GM23248 (cell line): ENCODE results near the gene DBI. TPM values are rescaled to one million over a fixed set of nuclear protein-coding genes. Genes with fewer than 3 reads are reported as not detected.

Experiments used
- DNase-seq: peaks from one replicate; pipeline ENCODE4 v3.0.0-alpha.2; 2015
- H2AFZ ChIP-seq: fragments of 200-600 bp; sonication (generic); 2 replicates; pipeline ENCODE4 v1.6.1; 2016; ENCODE audit warnings: antibody characterized with exemption
- H3F3A ChIP-seq: fragments of 200-600 bp; sonication (generic); 2 replicates; pipeline ENCODE4 v1.6.1; 2016; ENCODE audit warnings: mild to moderate bottlenecking, antibody characterized with exemption, mixed run types; ENCODE audit not compliant: insufficient read depth
- H3K27ac ChIP-seq: fragments of 200-600 bp; sonication (generic); 2 replicates; pipeline ENCODE4 v1.5.1; 2016; ENCODE audit warnings: mild to moderate bottlenecking
- H3K27me3 ChIP-seq: fragments of 200-600 bp; sonication (generic); replicated peaks from 2 replicates; pipeline ENCODE4 v1.6.1; 2016; ENCODE audit warnings: mild to moderate bottlenecking; ENCODE audit not compliant: insufficient read depth
- H3K36me3 ChIP-seq: fragments of 200-600 bp; sonication (generic); 2 replicates; pipeline ENCODE4 v1.6.1; 2016; ENCODE audit warnings: low read depth, mild to moderate bottlenecking
- H3K4me1 ChIP-seq: fragments of 200-600 bp; sonication (generic); 2 replicates; pipeline ENCODE4 v1.6.1; 2016; ENCODE audit warnings: mild to moderate bottlenecking; ENCODE audit not compliant: insufficient read depth
- H3K4me2 ChIP-seq: fragments of 200-600 bp; sonication (generic); one replicate; pipeline ENCODE4 v1.6.1; 2016; ENCODE audit warnings: mild to moderate bottlenecking; ENCODE audit not compliant: unreplicated experiment
- H3K4me3 ChIP-seq: fragments of 200-600 bp; sonication (generic); 2 replicates; pipeline ENCODE4 v1.5.1; 2016; ENCODE audit warnings: mild to moderate bottlenecking
- H3K79me2 ChIP-seq: fragments of 200-600 bp; sonication (generic); 2 replicates; pipeline ENCODE4 v1.6.1; 2016; ENCODE audit warnings: mild to moderate bottlenecking; ENCODE audit not compliant: insufficient read depth
- H3K9ac ChIP-seq: fragments of 200-600 bp; sonication (generic); 2 replicates; pipeline ENCODE4 v1.6.1; 2016; ENCODE audit warnings: mild to moderate bottlenecking
- H3K9me2 ChIP-seq: fragments of 200-600 bp; sonication (generic); 2 replicates; pipeline ENCODE4 v1.6.1; 2016; ENCODE audit warnings: mixed run types, mild to moderate bottlenecking, moderate library complexity; ENCODE audit not compliant: insufficient read depth
- H3K9me3 ChIP-seq: fragments of 200-600 bp; sonication (generic); one replicate; pipeline ENCODE4 v1.6.1; 2017; ENCODE audit warnings: low read depth
- H4K20me1 ChIP-seq: fragments of 200-600 bp; sonication (generic); 2 replicates; pipeline ENCODE4 v1.6.0; 2016; ENCODE audit not compliant: insufficient read depth
- EZH2 ChIP-seq: fragments of 200-600 bp; sonication (generic); IDR thresholded peaks from 2 replicates; pipeline ENCODE4 v1.6.1; 2018; ENCODE audit warnings: antibody characterized with exemption, mild to moderate bottlenecking; ENCODE audit not compliant: insufficient read depth, poor library complexity, severe bottlenecking
- EZH2phosphoT487 ChIP-seq: fragments of 200-600 bp; sonication (generic); IDR thresholded peaks from 2 replicates; pipeline ENCODE4 v1.6.1; 2018; ENCODE audit warnings: antibody characterized with exemption, moderate library complexity, mild to moderate bottlenecking, low read depth; ENCODE audit not compliant: insufficient read depth
- WGBS, 2 experiments: methylation state at CpG; one replicate each; pipeline ENCODE4 v1.1.6; 2015 to 2017; ENCODE audit warnings: low lambda C conversion rate in 2 of 2, low coverage in 1 of 2; ENCODE audit errors: missing lambda C conversion rate in 2 of 2; 5-methylcytosine and 5-hydroxymethylcytosine counted together
- in situ Hi-C: fragments of 300-500 bp; cut with MboI; formaldehyde crosslinking; loops from 2 replicates; pipeline ENCODE4 v1.15.0; 2020
- polyA plus RNA-seq: library from polyadenylated mRNA; unstranded; fragments of >200 nt; fragmentation: Nextera tagmentation; extraction: Ambion mirVana; gene quantifications from 2 replicates; pipeline ENCODE4 v1.2.1, GENCODE V29; 2016
- total RNA-seq: library from RNA; depleted of rRNA; stranded (reverse); fragments of >200 nt; shearing (Covaris generic); gene quantifications from 2 replicates; pipeline ENCODE4 v1.2.3, GENCODE V29; 2014

The DBI gene
- total and polyA plus RNA-seq, 2 experiments from 2014 or later = 41.6 to 199 TPM

DNA sequence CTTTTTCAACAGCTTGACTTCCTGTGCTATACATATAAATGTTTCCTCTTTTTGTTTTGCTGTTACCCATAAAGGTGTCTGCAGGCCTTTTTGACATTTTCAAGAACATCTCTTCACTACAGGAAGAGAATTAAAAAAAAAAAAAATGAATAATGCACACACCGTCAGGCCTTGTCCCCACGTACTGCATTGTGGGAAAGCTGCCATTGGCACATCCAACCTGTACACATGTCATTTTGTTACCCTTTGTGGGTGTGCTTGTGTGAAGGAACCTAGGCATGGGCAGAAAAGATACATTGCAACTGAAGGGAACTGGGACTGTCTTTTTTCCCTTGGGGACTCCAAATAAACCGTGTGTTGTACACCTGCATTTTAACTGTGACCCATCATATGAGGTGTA is 48.1 kb downstream of the DBI start:
- Histone ChIP-seq H3K9me2 (no peaks in the 10 kb centered on the region), H2AFZ (no peak overlapping the region), H3K4me1 (peaks cover 10% of the 10 kb centered on the region), H3K27me3 (peaks cover 13% of the 10 kb centered on the region; the same call in 1 of the 2 replicates), H3K27ac (no peak overlapping the region), H3K4me3 (no peak overlapping the region), H3K79me2 (no peaks in the 10 kb centered on the region), H3F3A (peaks cover 4% of the 10 kb centered on the region; the same call in 1 of the 2 replicates), H3K9me3 (no peaks in the 10 kb centered on the region), H4K20me1 (no peaks in the 10 kb centered on the region), H3K36me3 (no peaks in the 10 kb centered on the region), H3K4me2 (no peak overlapping the region), H3K9ac (no peak overlapping the region)
- DNase-seq = no peak
- in situ Hi-C loops = no loop called here
- TF ChIP-seq EZH2phosphoT487 (no peak), EZH2 (no peak)
- WGBS, 2 experiments = 59 to 73% methylated on average over 3 of the region's 3 CpGs

DNA sequence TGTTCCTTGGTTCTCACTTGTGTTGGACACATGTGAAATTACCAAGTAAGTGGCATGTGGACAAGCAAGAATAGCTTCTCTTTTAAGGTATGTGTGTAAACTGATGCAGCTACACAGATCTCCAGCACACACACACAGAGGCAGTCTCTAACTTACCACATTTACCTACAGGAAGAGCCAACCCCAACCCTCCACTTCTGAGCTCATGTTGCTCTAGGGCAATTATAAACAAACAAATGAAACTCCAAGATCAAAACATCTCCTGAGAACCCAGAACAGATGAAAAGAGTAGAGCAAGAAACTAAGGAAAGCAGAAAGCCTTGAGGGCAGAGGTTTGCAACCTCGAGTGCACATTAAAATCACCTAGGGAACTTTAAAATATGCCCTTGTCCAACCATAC is 48.9 kb downstream of the DBI start:
- Histone ChIP-seq H3K9me2 (no peaks in the 10 kb centered on the region), H2AFZ (no peak overlapping the region), H3K27ac (no peak overlapping the region), H3K9me3 (no peaks in the 10 kb centered on the region), H3K4me3 (no peak overlapping the region), H3K4me2 (no peak overlapping the region), H3K27me3 (peaks cover 6% of the 10 kb centered on the region; the same call in 1 of the 2 replicates), H4K20me1 (no peaks in the 10 kb centered on the region), H3K9ac (no peak overlapping the region), H3K4me1 (peaks cover 10% of the 10 kb centered on the region), H3K79me2 (no peaks in the 10 kb centered on the region), H3K36me3 (no peaks in the 10 kb centered on the region), H3F3A (peaks cover 4% of the 10 kb centered on the region; the same call in 1 of the 2 replicates)
- no peak for DNase-seq
- TF ChIP-seq EZH2phosphoT487 (no peak), EZH2 (no peak)
- 73 to 86% methylated on average over 1 of the region's 1 CpG for WGBS, 2 experiments
- in situ Hi-C loops = no loop called here

- H2AFZ ChIP-seq = no peak overlapping the region
- in situ Hi-C loops = no loop called here
- no peaks in the 10 kb centered on the region for H4K20me1 ChIP-seq
- no peak overlapping the region for H3K4me3 ChIP-seq
- H3K4me1 ChIP-seq = peaks cover 10% of the 10 kb centered on the region
- no peaks in the 10 kb centered on the region for H3K36me3 ChIP-seq
- no peak overlapping the region for H3K27ac ChIP-seq
- TF ChIP-seq EZH2phosphoT487 = no peak
- TF ChIP-seq EZH2 = no peak
- DNase-seq = no peak
- no peak overlapping the region for H3K4me2 ChIP-seq
- 63 to 65% methylated on average over 4 of the region's 4 CpGs for WGBS, 2 experiments
- H3K9me2 ChIP-seq = no peaks in the 10 kb centered on the region
- no peaks in the 10 kb centered on the region for H3K9me3 ChIP-seq
- H3K9ac ChIP-seq = no peak overlapping the region
- peaks cover 4% of the 10 kb centered on the region; the same call in 1 of the 2 replicates for H3F3A ChIP-seq
- no peaks in the 10 kb centered on the region for H3K79me2 ChIP-seq
- 0 out of 2 replicates have a peak, but pooled peaks cover under 1% of the 10 kb centered on the region for H3K27me3 ChIP-seq
These were observed 49.6 kb downstream of the DBI start for GRCh38 chr2:119416299-119416923.

- H3K9ac ChIP-seq = no peak overlapping the region
- in situ Hi-C loops = no loop called here
- H3K4me1 ChIP-seq = peaks cover 10% of the 10 kb centered on the region
- H3K27ac ChIP-seq = no peak overlapping the region
- H3K4me3 ChIP-seq = no peak overlapping the region
- no peak overlapping the region for H3K4me2 ChIP-seq
- H3K9me3 ChIP-seq = no peaks in the 10 kb centered on the region
- H3K27me3 ChIP-seq = no peaks in the 10 kb centered on the region
- H3K9me2 ChIP-seq = no peaks in the 10 kb centered on the region
- peaks cover 4% of the 10 kb centered on the region; the same call in 1 of the 2 replicates for H3F3A ChIP-seq
- DNase-seq = no peak
- H3K79me2 ChIP-seq = no peaks in the 10 kb centered on the region
- 87 to 92% methylated on average over 6 of the region's 6 CpGs for WGBS, 2 experiments
- H4K20me1 ChIP-seq = no peaks in the 10 kb centered on the region
- no peak for TF ChIP-seq EZH2
- no peak for TF ChIP-seq EZH2phosphoT487
- H2AFZ ChIP-seq = no peak overlapping the region
- H3K36me3 ChIP-seq = no peaks in the 10 kb centered on the region
These were observed 51.1 kb downstream of the DBI start for GRCh38 chr2:119417908-119418307.
